T-helper 22 cell (primary cell): ENCODE results near the gene MUCL3.
"Not testable (repeated sequence)": the region's sequence is repeated elsewhere in the genome, so short reads cannot be mapped to it uniquely, and the experiment has no call there.

Experiments used
- DNase-seq: peaks from one replicate; pipeline ENCODE4 v3.0.0-alpha.2; 2020; ENCODE audit warnings: low read depth

Gene MUCL3, protein sequence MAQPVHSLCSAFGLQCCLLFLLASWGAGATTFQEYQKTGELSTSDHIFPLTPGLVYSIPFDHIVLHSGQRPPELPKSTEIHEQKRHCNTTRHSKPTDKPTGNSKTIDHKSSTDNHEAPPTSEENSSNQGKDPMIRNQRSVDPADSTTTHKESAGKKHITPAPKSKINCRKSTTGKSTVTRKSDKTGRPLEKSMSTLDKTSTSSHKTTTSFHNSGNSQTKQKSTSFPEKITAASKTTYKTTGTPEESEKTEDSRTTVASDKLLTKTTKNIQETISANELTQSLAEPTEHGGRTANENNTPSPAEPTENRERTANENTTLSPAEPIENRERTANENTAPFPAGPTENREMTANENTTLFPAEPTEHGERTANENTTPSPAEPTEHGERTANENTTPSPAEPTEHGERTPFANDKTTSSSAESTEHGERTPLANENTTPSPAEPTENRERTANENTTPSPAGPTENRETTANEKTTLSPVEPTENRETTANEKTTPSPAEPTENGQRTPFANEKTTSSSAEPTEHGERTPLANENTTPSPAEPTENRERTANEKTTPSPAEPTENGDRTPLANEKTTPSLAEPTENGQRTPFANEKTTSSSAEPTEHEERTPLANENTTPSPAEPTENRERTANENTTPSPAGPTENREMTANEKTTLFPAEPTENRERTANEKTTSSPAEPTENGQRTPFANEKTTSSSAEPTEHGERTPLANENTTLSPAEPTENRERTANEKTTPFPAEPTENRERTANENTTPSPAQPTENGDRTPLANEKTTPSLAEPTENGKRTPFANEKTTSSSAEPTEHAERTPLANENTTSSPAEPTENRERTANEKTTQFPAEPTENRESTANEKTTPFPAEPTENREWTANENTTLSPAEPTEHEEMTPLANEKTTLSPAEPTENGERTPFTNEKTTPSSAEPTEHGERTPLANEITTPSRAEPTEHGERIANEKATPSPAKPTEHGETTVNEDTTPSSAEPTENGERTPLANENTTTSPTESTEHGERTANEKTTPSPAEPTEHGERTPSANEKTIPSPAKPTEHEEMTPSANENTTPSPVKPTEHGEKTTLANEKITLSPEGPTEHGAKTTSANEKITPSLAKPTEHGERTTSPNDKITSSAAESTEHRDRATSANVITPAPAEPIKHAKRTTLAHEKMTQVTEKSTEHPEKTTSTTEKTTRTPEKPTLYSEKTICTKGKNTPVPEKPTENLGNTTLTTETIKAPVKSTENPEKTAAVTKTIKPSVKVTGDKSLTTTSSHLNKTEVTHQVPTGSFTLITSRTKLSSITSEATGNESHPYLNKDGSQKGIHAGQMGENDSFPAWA (N-terminal part only)

DNA sequence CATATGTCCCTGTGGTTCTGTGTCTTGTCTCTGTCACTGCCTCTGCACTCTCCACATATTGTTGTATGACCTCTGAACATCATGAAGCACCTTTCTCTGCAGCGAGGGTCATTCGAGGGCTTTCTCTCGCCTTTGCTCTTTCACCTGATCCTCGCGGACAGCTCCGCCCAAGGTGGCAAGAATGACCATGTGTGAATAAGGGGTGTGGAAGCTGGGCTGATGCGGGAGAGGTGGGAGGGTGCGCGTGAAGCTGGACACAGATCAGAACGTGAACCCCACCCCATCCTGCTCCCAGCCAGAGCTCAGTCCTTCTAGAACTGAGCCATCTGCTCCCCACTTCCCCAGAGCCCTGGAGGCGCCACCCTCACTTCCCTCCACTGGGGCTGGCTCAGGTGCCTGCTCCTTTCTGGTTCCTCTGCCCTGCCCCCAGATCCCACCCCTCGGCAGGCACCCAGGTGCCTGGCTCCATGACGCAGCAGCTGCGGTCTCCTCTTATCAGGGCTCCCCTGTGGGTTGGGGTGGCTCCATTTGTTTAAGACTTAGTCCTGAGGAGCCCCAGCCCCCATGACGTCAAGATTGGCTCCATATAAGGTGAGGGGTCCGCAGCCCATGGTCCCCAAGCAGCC, at the start of gene MUCL3:
Gene MUCL3 (plus strand): TSS at position 613 of the 626 bp plus-strand sequence. CDS start 27 bp downstream, outside the sequence.
- no peak for DNase-seq

DNA sequence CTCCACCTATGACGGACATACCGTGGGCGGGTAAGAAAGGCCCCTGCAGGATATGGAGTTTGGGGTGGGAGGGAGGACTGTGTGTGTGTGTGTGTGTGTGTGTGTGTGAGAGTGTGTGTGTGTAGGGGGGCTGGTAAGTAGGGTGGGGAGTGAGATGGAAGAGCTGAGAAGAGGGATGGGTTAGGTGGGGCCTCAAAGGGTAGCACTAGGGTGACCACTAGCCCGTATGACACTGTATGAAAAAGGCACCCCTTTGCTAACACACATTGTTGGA, 49.4 kb upstream of the MUCL3 start:
- no peak for DNase-seq

DNA sequence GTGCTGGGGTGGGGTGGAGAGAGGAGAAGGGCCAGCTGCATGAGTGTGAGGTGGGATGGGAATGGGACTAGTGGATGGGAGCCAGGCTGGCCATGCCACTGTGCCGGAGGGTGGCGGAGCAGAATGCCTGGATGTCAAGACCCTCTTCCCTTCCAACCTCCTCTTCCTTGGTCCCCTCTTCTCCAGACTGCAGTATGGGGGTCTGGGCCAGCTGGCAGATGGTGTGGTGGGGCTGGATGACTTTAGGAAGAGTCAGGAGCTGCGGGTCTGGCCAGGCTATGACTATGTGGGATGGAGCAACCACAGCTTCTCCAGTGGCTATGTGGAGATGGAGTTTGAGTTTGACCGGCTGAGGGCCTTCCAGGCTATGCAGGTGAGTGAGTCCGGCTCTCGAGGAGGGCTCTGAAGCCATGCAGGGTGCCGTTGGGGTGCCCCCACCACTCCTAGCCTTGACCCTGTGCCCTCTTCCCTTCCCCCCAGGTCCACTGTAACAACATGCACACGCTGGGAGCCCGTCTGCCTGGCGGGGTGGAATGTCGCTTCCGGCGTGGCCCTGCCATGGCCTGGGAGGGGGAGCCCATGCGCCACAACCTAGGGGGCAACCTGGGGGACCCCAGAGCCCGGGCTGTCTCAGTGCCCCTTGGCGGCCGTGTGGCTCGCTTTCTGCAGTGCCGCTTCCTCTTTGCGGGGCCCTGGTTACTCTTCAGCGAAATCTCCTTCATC, 48.8 kb upstream of the MUCL3 start:
- DNase-seq, result no peak

DNA sequence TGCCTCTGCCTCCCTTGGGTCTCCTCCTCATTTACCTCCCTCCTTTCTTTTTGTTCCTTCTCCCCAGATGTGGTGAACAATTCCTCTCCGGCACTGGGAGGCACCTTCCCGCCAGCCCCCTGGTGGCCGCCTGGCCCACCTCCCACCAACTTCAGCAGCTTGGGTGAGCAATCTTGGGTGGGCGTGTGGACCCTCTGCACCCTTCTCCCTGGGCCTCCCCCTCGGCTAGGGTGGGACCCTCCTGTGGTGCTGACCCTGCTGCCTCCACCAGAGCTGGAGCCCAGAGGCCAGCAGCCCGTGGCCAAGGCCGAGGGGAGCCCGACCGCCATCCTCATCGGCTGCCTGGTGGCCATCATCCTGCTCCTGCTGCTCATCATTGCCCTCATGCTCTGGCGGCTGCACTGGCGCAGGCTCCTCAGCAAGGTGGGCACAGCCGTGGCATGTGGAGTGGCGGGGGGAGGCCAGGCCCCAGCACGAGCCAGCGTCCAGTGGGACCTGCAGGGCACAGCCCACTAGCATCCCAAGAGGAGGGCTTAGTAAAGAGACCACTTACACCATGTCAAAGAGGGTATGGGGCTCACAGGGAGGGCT, 47.7 kb upstream of the MUCL3 start:
- no peak for DNase-seq

DNA sequence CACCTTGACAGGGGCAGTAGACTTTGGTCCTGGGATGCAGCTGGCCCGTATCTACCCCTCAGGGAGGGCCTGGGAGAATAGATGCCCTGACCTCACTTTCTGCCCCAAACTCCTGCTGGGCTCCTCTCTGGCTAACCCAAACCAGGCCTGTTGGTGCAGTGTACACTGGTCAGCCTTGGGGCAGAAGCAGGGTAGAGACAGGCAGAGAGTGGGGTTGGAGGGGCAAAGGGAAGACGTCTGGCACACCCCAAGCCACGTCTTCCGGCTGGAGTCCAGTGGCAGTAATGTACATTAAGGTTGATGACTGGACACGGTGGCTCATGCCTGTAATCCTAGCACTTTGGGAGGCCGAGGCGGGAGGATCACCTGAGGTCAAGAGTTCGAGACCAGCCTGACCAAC, 47.1 kb upstream of the MUCL3 start:
- DNase-seq, result no peak

DNA sequence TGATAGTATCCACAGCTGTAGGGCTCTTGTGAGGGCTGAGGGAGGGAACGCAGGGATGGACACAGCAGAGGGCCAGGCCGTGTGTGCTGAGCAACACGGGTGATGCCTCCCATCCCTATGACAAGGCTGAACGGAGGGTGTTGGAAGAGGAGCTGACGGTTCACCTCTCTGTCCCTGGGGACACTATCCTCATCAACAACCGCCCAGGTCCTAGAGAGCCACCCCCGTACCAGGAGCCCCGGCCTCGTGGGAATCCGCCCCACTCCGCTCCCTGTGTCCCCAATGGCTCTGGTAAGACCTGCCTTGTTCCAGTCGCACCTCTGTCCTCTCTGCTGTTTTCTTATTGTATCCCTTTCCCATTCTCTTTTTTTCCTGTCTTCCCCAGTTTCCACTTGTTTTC, 46.4 kb upstream of the MUCL3 start:
- DNase-seq, result no peak

DNA sequence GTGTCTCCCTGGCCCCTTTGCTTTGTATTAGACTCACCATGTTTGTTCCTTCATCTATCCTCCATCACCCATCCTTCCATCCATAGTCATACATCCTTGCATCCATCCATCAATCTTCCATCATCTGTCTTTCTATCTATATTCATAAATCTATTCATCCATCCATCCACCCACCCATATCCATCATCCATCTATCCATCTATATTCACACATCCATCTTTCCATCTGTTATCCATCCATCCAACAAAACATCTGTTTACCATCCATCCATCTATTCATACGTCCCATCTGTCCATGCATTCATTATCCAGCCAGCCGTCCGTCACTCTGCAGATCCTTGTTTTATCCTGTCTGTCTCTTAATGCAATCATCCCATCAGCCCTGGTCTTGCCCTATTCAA, 45.8 kb upstream of the MUCL3 start:
- DNase-seq, result no peak

DNA sequence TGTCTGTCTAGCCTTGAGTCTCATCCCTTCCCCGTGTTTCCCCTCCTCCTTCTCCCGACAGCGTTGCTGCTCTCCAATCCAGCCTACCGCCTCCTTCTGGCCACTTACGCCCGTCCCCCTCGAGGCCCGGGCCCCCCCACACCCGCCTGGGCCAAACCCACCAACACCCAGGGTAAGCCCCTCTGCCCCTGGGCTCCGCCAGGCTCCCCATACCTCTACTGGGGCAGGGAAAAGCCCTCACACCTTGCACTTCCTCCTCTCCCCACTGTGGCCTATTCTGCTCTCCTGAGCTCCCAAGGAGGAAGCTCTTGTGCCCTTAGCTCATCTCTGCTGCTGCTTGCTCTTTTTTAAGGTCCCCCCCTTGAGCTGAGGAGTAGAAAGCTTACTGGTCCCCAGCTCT, 45.4 kb upstream of the MUCL3 start:
- DNase-seq, result no peak

DNA sequence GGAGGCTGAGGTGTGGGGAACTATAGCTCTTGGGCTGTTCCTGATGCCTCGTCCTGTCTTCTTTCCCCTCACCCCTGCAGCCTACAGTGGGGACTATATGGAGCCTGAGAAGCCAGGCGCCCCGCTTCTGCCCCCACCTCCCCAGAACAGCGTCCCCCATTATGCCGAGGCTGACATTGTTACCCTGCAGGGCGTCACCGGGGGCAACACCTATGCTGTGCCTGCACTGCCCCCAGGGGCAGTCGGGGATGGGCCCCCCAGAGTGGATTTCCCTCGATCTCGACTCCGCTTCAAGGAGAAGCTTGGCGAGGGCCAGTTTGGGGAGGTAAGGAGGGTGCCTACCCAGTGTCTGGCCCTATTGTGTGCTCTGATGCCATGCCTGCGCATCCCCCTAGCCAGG, 44.2 kb upstream of the MUCL3 start:
- DNase-seq, result no peak

DNA sequence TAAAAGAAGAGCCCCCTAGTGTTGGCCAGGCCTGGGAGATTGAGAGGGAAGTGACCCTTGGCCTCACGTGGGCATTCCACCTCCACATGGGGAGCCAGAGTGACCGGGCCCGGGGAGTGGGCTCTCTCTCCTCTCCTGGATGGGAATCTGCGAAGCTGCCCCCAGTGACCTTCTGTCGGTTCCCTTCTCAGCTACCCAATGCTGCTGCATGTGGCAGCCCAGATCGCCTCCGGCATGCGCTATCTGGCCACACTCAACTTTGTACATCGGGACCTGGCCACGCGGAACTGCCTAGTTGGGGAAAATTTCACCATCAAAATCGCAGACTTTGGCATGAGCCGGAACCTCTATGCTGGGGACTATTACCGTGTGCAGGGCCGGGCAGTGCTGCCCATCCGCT, 42.9 kb upstream of the MUCL3 start:
- DNase-seq, result no peak

DNA sequence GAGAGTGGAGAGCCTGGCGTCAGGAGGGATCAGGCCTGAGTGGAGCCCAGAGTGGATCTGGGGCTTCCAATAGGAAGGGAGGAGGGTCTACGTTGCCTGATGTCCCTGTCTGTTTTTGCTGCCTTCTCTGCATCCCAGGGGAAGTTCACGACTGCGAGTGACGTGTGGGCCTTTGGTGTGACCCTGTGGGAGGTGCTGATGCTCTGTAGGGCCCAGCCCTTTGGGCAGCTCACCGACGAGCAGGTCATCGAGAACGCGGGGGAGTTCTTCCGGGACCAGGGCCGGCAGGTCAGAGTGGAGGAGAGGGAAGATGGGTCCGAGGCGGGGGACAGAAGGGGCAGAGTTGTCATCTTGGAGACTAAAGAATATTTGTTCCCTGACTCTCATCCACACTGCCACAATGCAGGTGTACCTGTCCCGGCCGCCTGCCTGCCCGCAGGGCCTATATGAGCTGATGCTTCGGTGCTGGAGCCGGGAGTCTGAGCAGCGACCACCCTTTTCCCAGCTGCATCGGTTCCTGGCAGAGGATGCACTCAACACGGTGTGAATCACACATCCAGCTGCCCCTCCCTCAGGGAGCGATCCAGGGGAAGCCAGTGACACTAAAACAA, 41.9 kb upstream of the MUCL3 start:
- DNase-seq, result no peak

DNA sequence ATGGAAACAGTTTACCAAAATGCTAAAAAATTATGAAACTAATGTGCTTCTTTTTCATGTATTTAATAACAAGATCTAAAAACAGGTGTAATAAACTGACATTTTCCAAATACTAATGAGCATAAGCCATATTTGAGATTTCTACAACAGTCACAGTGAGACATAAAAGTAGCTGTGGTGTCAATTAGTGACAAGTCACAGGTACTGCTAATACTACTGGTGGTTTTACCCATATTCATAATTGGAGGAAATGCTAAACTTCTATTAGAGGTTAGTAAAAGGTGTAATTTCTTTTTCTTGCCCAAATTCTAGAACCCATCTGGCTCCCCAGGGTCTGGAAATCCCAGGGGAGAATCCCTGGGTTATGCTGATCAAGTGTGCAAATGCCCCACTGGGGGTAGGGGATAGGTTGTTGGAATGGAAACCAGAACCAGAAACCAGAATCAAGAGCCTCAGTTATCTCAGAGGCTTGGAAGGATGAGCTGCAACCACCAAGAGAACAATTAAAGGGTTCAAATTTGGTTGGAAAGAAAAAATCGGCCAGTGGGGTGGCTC, 39.8 kb upstream of the MUCL3 start:
- DNase-seq, result no peak

DNA sequence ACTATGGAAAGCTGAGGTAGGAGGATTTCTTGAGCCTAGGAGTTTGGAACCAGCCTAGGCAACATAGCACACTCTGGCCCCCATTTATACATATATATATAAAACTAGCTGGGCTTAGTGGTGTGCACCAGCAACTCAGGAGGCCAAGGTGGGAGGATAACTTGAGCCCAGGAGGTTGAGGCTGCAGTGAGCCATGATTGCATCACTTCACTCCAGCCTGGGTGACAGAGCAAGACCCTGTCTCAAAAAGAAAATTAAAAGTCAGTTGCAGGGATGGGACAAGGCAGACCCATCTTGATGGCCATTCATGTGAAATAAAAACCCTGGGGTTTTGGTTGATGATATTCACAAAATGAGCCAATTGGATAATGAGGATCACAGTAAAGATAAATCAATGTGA, 39.3 kb upstream of the MUCL3 start:
- no peak for DNase-seq

DNA sequence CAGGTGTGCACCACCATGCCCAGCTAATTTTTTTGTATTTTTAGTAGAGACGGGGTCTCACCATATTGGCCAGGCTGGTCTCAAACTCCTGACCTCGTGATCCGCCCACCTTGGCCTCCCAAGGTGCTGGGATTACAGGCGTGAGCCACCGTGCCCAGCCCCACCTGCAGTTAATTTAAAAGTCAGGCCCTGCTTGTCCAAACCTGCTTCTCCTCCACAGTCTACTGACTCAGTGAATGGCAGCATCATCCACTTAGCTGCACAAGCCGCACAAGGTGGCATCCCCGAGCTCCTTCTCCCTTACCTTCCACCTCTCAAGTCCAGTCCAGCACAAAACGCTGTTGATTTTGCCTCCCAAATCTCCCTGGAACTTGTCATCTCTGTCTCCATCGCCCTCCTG, 38.6 kb upstream of the MUCL3 start:
- not testable (repeated sequence) for DNase-seq

DNA sequence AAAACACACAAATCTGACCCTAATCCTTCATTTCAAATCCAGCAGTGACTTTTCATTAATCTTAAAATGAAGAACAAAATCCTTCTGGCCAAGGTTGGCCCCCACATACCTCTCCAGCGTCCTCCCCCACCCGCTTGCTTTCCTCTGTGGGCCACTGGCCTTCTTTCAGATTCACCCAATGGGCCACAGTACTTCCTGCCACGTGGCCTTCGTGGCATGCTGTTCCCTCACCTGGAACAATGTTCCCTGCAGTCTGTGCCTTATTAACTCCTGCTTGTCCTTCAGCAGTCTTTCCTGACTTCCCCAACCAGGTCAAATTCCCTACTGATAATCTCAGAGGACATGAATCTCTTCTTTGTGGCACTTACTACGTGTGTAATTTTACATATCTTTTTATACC, 38.1 kb upstream of the MUCL3 start:
- DNase-seq, result no peak

DNA sequence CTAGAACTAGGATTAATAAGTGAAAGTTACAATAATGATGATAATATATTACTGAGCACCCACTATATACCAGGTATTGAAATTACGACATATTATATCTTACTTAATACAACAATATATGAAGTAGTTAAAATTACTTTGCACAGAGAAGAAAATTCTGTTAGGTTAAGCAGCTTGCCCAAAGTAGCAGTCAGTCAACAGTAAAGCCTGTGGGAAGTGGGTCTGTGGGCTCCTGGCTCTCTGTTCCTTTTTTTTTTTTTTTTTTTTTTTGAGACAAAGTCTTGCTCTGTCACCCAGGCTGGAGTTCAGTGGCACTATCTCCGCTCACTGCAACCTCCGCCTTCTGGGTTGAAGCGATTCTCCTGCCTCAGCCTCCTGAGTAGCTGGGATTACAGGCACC, 37.5 kb upstream of the MUCL3 start:
- no peak for DNase-seq

DNA sequence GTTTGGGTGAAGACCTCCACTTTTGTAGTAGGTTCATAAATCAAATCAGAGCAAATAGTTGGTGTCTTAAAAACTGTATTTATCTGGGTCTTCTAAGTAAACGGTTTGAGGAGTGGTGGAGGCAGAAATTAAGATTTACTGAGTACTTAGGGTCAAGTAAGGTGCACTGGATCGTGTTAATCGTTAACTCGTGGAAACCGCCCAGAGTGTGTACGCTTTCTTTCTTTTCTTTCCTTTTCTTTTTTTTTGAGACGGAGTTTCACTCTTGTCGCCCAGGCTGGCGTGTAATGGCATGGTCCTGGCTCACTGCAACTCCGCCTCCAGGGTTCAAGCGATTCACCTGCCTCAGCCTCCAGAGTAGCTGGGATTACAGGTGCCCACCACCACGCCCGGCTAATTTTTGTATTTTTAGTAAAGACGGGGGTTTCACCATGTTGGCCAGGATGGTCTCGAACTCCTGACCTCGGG, 33.4 kb upstream of the MUCL3 start:
- DNase-seq, result not testable (repeated sequence)

DNA sequence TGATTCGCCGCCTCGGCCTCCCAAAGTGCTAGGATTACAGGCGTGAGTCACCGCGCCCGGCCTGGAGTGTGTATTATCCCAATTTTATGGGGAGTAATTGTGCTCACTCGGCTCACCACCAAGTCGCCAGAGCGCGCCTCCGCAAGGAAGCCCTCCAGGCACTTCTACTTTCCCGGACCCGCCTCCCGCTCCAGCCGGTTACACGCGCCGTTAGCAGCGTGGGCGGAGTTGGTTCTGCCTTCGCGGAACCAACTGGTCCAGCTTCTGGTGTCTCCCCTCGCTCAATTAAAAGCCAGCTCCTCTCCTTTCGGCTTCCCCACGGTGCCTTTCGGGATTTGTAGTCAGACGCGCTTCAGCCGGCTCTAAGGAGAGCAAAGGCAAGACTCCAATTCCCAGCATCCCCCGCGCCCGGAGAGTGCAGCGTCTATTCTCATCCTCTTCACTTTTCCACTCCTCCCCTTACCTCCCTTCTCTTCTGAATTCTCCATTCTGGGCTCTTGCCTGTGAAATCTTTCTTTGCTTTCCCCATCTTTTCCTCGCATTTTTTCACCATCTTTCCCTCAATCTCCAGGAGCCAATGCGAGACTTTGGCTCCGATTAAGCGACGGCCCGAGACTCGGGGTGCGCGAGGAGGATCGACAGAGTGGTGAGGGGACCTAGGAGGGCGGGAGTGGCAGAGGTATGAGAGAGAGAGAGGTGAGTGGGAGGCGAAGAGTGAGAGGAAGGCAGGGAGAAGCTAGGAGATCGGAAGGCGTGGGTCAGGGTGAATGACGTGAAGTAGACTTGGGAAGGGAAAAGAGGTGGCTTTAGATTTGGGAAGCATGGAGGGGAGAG, 32.8 kb upstream of the MUCL3 start, which contains the start of gene GTF2H4:
Gene GTF2H4 (plus strand): TSS at position 450 of the 834 bp plus-strand sequence.
- DNase-seq, result peak; percentile 94

DNA sequence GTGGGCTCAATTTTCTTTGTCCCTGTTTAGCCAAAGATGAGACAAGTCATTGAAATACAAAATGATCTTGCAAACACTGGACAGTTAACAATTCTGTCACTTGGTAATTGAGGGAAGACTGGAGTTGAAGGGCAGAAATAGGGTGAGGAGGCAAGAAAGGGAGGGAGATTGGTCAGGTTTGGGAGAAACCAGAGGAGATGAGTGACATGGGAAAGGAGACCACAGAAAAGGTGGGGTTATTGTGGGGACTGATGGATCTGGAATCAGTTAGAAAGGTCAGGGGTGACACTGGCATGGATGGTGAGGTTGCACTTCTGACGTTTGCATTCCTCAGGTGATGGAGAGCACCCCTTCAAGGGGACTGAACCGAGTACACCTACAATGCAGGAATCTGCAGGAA, 32.1 kb upstream of the MUCL3 start:
- DNase-seq, result no peak
